Stimulated activated CD8-positive, alpha-beta memory T cell treated with anti-CD3 and anti-CD28 coated beads, Interleukin-15, amount 100 ng/mL, for 24 hours (primary cell): Measurements from ENCODE around the gene DCUN1D5.
"Not testable (repeated sequence)": the region's sequence is repeated elsewhere in the genome, so short reads cannot be mapped to it uniquely, and the experiment has no call there.

Experiments
- DNase-seq: peaks from one replicate; pipeline ENCODE4 v3.0.0-alpha.2; 2020; ENCODE audit warnings: low read depth

Gene DCUN1D5

DNA sequence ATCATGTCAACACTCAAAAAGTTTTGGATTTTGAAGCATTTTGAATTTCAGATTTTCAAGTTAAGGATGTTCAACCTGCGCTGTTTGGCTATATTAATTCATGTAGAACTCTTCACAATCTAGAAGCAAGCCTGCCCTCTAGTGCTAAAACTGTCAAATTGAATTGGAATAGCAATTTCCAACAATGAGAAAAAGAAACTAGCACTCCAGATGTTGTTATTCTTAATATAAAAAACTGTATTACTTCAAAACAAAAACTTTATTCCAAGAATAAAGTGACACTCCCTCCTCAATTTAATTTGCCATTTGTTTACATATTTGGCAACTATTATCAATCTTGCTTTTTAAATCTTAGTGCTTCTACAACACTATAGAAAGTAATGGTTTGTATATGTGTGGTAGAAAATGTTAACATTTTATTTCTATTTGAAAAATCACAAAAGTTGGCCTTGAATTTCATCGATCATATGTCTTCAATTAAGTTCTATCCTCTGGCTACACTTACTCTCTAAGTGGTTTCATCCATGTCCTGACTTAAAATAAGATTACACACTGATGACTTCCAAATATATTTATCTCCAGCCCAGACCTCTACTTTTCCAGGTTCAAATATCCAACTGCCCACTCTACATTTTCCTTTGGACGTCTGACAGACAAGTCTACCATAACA lies 36.6 kb downstream of the DCUN1D5 start:
- no peak for DNase-seq

DNA sequence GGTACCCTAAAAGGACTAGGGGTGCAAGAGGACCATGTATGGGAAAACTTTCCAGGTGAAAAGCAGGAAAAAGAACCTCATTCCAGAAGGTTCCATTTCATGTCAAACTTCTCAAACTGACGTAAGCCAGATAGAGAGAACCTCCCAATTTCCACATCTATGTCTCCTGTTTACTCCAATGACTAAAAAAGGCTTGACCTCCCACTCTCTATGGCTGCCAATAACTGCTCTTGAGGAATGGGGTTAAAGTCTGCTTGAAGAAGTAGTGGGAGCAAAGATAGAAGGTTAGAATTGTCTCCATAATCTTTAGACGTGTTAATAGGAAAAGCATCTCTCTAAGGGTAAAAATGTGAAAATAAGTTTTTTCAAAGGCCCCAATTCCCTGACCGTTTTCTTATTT lies 38.0 kb downstream of the DCUN1D5 start:
- no peak for DNase-seq

DNA sequence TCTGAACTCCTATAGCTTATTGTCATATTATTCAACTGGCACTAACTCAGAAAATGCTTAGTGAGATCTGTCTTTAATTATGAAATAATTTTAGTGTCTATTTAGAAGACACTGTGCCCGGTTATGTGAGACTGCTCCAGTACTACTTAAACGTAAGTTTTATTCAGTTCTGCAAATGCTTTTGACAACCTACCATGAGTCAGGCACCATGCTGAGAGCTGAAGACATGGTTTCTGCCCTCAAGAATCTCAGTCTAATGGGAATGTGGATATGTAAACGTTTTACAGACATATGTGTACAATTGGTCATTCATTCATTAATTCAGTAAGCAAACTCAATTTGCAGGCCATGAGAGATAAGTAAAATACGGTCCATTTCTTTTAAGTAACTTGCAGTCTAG lies 40.0 kb downstream of the DCUN1D5 start:
- no peak for DNase-seq

DNA sequence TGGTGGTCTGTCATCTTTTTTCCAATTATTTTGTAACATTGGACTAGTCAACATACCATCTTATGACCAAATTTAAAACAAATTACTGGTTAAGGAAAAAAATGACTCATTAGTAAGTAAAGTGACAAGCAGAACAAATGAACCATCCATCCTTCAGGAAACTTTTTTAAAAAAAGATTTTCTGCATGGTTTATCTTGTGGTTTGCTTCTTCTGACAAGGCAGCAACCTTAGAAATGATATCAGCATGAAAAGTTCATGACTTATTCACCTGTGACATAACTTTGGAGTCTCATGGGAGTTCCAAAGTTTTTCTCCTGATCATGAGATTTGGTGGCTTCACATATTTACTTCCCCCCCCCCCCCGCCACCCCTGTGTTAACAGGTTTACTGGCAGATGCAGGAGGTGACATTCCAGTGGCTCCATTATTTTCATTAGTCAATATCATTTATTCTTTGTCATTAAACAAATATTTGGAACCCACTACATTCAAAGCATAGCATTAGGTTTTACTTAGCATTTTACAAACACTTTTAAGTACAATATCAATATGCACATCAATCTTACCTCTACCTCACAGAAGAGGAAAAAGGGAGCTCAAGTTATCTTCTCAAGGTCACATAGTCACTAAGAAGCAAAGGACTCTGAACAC lies 40.7 kb downstream of the DCUN1D5 start:
- DNase-seq, result no peak

DNA sequence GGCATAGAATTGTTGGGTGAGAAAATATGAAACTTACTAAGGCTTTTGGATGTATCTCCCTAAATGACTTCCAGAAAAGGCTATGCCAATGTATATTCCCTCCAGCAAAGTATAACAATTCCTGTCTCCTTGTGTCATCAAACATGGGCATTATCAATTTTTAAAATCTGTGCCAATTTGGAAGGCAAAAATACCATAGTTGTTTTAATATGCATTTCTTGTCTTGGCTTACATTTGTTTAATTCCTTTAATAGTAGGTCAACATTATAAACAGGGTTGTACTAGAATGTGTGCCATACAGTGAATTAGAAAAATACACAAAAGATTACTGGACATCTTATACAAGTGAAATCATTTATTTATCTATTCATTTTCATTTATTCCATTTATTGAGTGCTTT lies 41.6 kb downstream of the DCUN1D5 start:
- DNase-seq, result no peak

DNA sequence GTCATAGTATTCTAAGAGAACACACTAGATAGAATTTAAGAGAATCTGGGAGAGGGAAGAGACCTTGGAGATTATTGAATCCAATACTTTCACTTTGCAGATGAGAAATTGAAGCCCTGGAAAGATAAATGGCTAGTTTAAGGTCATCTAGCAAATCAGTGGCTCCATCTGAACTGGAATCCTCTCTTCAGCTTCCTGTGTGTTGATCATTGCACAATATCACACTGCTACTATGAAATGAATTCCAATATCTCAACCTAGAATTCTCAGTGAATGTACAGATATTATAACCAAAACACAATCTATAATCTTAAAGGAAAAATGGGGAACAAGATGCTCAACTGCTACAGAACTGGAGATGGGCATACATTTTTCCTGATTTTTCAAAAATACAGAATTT lies 44.1 kb downstream of the DCUN1D5 start:
- DNase-seq, result no peak

DNA sequence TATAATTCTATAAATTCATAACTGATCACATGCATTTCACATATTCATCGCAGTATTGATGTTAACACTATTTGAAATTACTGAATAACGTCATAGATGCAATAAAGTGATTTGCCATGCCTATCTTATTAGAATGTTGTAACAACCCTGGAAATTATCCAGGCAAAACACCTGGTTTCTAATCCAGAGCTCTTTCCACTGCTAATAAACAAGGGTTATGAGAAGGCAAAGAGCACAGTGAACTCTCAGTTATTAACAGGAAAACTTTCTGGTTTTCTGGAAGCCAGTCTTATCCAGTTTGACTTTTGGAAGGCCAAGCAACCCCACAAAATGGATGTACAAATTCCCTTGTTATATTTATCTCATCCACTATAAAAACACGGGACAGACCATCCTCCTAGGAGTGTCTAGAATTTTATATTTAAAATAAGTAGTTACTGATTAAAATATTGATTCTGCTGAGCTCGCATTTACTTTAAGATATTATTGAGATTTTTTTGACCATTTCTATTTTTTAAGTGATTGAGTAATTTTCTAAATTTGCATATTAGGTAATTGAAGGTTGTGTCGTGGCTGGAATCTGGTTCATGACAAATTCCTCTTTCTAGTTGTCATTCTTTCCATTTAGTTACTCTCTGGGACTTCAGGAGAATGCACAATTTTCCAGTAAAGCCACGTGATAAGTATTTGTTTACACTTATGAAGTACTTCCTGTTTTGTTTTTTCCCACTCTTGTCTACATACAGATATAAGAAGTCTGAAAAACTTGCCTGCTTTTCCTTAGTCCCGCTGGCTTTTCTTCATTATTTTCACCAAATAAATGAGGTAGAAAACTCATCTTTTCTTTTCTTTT lies 47.9 kb downstream of the DCUN1D5 start:
- no peak for DNase-seq

DNA sequence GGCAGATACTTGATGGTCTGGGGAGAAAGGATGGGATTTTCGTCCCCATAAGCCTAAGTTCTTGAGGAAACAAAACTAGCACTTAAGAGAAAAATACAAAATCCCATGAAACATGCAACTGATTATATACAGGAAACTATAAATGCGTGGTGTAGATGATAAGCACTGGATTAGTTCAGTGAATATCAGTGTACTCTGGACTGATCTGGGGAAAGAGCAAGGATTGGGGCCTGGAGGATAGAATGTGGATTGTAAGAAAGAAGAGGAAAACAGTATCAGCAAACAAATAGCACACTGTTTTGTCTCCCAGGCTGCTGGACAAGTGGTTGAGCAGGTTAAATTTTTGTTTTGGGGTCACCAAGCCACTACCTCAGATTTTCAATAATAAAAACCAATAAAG lies 49.8 kb downstream of the DCUN1D5 start:
- no peak for DNase-seq

DNA sequence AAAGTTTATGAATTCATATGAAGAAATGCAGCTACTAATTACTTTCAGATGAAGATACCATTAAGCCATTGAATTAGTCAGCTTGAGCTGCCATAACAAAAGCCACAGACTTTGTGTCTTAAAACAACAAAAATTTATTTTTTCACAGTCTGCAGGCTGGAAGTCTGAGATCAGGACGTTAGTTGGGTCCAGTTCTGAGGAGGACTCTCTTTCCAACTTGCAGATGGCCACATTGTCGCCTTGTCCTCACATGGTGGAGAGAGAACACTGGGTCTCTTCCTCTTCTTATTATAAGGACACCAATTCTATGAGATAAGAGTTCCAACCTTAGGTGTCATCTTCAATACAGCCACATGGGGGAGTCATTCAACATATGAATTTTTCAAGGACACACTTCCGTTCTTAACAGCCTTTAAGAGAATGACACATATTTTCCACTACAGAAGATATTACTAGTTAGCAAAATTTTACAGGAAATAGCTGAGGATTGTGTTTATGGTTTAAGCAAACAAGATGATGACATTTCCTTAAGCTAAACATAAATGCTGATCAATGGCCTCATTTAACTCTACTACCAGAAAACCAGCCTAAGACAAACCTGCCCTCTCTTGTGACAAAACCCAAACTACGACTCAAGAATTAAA lies 56.0 kb downstream of the DCUN1D5 start:
- no peak for DNase-seq

DNA sequence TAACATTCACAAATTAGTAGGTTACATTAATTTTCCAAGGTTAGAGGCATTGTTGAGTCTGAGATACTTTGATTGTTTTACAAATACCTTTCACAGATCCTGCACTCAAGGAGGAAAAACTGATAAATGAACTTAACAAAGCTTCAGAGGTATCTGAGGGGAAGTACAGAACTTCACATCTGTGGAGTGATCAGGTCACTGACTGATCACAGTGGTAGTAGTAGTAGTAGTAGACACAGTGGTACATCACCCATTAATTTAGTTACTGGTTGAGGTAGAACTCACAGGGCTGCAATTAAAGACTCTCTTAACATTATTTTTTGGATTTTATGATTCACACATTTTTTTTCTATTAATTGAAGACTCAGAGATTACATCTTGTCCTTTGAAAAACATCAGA lies 56.7 kb downstream of the DCUN1D5 start:
- DNase-seq, result no peak

DNA sequence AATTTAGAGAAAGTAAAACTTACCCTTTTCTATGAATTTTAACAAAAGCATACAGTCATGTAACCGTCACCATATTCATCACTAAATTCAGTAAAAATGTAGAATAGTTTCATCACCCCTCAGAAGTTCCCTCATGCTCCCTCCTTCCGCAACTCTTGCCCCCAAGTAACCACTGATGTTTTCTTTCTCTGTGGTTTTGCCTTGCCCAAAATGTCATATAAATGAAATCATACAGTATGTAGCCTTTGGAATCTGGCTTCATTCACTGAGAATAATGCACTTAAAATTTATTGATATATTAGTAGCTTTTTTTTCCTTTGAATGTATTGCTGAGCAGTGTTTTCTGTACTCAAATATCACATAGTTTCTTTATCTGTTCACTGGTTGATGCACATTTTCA lies 60.1 kb downstream of the DCUN1D5 start:
- no peak for DNase-seq

DNA sequence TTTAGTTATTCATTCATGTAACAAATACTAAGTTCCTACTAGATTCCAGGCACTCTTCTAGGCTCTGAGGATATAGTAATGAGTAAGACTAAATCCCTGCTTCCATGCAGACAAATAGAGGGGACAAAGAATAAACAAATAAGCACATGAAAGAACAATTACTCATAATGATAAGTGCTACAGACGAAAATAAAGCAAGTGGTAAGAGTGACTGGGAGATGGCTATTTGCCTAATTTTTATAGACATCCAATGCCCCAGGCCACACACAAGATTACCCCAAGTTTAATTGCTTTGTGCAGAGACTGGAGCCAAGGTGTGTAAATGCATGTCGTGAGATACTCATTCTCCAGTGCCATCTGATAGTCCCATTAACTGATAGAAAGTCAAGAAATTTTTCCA lies 62.6 kb downstream of the DCUN1D5 start:
- DNase-seq, result no peak

DNA sequence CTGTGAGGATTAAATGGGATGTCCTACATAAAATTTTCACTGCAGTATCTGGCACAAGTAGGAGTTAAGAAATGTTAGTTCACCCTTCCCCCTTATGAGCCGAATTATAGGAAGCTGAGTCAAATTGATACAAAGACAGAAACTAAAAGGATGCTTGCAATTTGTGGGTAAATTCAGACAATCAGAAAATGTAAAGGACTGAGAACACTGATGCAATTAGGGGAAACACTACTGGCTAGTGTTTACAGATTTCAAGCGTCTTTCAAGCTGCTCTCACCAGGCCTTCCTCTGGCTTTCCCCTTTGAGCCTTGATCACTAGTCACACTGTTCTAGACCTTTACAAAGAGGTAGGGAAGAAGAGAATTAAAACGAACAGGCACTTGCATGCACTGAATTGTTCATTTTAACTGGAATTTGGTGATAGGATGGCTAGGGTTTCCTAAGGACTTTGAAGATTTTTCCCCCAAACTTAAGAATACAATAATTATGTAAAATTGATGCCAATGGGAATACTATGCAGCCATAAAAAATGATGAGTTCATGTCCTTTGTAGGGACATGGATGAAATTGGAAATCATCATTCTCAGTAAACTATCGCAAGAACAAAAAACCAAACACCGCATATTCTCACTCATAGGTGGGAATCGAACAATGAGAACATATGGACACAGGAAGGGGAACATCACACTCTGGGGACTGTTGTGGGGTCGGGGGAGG lies 63.5 kb downstream of the DCUN1D5 start:
- not testable (repeated sequence) for DNase-seq

DNA sequence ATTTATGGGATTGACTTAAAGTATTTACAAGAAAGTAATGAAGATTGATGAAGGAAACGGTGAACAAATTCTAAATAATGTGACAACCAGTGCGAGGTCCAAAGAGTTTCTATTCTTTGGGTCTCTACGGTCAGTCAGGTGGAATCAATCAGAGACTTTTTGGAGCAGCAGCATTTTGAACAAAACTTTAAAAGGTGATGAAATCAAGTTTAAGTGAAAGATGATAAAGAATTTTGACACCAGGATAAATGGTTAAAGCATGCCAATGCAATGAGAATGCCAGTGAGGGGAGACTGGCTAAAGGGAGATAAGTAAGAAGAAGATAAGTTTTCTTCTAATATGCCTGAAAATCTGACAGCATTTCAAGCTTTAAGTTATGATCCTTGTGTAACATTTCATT lies 67.9 kb downstream of the DCUN1D5 start:
- DNase-seq, result no peak

DNA sequence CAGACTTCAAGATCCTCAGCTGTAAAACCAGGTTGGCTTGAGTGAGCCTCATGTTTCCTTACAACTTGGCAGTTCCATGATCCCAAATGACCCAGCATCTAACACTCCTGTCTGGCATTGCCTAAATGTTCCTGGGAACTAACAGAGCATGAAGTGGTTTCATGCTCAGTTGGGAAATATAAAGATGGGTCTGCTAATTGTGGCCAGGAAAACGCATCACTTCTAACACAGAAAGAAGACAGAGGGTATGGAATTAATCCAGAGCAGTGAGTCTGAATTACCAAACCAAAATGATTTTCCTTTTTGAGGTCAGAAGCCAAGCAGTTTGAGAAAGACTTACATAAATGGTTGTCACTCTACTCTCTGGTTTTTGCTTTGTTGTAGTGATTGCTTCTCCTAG lies 75.9 kb downstream of the DCUN1D5 start:
- no peak for DNase-seq

DNA sequence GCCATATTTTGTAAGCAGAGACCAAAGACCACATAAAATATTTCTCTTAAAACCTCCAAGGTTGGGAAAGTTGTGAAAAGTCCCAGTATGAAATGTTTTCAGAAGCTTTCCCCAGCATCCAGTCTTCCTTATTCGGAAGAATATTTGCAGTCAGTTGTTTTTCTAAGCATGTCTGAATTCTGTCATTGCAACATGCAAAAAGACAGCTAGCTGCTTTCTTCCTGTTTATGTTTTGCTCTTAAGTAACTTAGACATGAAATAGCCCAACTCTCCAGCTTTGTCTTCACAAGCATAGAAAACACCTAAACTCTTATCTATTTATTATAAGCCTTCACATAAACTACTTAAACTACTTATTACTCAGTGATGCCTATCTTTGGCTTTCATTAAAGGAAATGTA lies 78.5 kb downstream of the DCUN1D5 start:
- no peak for DNase-seq
